AG04449 (cell line): ENCODE measurements around the gene NUP88.

Experiments
- CTCF ChIA-PET: fragments of 350-600 bp; formaldehyde crosslinking; extraction: SDS; loops from one replicate; lab custom pipeline; 2021; ENCODE audit warnings: antibody characterized with exemption; lab: Yijun Ruan, JAX
- POLR2A ChIA-PET: fragments of 400-600, 350-600 bp; formaldehyde crosslinking; extraction: SDS; loops from one replicate; lab custom pipeline; 2020; ENCODE audit warnings: antibody characterized with exemption, inconsistent platforms; lab: Yijun Ruan, JAX
- DNase-seq: peaks from one replicate; pipeline ENCODE4 v3.0.0-alpha.2; 2010; ENCODE audit warnings: low read depth, low spot score
- H3K4me3 ChIP-seq: 2 replicates; pipeline ENCODE4 v1.5.1; 2011; ENCODE audit warnings: low read depth, mild to moderate bottlenecking, control low read depth, low read length
- CTCF ChIP-seq: IDR thresholded peaks from one replicate; pipeline ENCODE4 v1.5.1; 2011; ENCODE audit warnings: mild to moderate bottlenecking, moderate library complexity, low read length, control low read depth, inconsistent platforms; ENCODE audit not compliant: insufficient read depth; ENCODE audit errors: missing control alignments

Gene NUP88

GRCh38 chr17:5361426-5361825, 58.0 kb downstream of the NUP88 start:
- ChIA-PET POLR2A (no interaction called here), CTCF (no interaction called here)
- DNase-seq, result no peak
- no peak for TF ChIP-seq CTCF
- H3K4me3 ChIP-seq, result no peak overlapping the region

- no peak for DNase-seq
- no peak for TF ChIP-seq CTCF
- H3K4me3 ChIP-seq, result no peak overlapping the region
- POLR2A ChIA-PET, result no interaction called here
- CTCF ChIA-PET, result interaction anchor here (0.6 to 1.5 kb wide), 3 partner anchors 9 to 43 kb away, joined by 3 read pairs; no protein-coding TSS in a partner anchor
These were observed 63.9 kb downstream of the NUP88 start for GRCh38 chr17:5355421-5356129.

GRCh38 chr17:5354886-5355415, 64.5 kb downstream of the NUP88 start:
- CTCF ChIA-PET, result interaction anchor here (1.3 to 1.5 kb wide), 2 partner anchors 8 to 13 kb away, joined by 3 read pairs; no protein-coding TSS in a partner anchor
- TF ChIP-seq CTCF, result no peak
- DNase-seq, result no peak
- POLR2A ChIA-PET, result no interaction called here
- H3K4me3 ChIP-seq, result no peak overlapping the region

GRCh38 chr17:5354310-5354709, 65.2 kb downstream of the NUP88 start:
- no peak for DNase-seq
- POLR2A ChIA-PET, result no interaction called here
- no peak for TF ChIP-seq CTCF
- CTCF ChIA-PET, result interaction anchor here (1.3 kb wide), 1 partner anchor 14 kb away, joined by 3 read pairs; no protein-coding TSS in a partner anchor
- no peak overlapping the region for H3K4me3 ChIP-seq

- DNase-seq, result no peak
- POLR2A ChIA-PET, result no interaction called here
These were observed 66.7 kb downstream of the NUP88 start for GRCh38 chr17:5352681-5353289.

More at GRCh38 chr17:5352681-5353289, 66.7 kb downstream of the NUP88 start:
- CTCF ChIA-PET, result interaction anchor here (0.8 kb wide), 1 partner anchor 87 kb away, joined by 3 read pairs; the partner anchor contains the start of gene C1QBP
- no peak for TF ChIP-seq CTCF
- H3K4me3 ChIP-seq, result no peak overlapping the region
